HepG2 (cell line): Measurements from ENCODE around the gene EXOC3L4. TPM values are rescaled to one million over a fixed set of nuclear protein-coding genes. Genes with fewer than 3 reads are reported as not detected.

Experiments
- FUBP1 ChIP-seq: sonication (generic); formaldehyde crosslinking; IDR thresholded peaks from 2 replicates; pipeline ENCODE4 v1.5.1; 2020; ENCODE audit warnings: missing genetic modification reagents, mild to moderate bottlenecking, borderline replicate concordance
- POLR2A ChIP-seq, 2 experiments: IDR thresholded peaks; 2 replicates each; pipeline ENCODE4 v1.6.1; 2011; ENCODE audit warnings: low read depth in 2 of 2, low read length in 2 of 2, mild to moderate bottlenecking in 1 of 2, moderate library complexity in 1 of 2; ENCODE audit not compliant: insufficient read depth in 1 of 2
- SP2 ChIP-seq: sonication (generic); formaldehyde crosslinking; IDR thresholded peaks from 2 replicates; pipeline ENCODE4 v1.5.1; 2020; ENCODE audit warnings: mild to moderate bottlenecking, missing genetic modification reagents
- TFDP1 ChIP-seq: IDR thresholded peaks from 2 replicates; pipeline ENCODE4 v1.6.1; 2016; ENCODE audit warnings: missing compliant biosample characterization, missing genetic modification reagents, borderline replicate concordance
- TFE3 ChIP-seq: IDR thresholded peaks from 2 replicates; pipeline ENCODE4 v1.6.1; 2016
- ZFP36L2 ChIP-seq: sonication (generic); formaldehyde crosslinking; IDR thresholded peaks from 2 replicates; pipeline ENCODE4 v1.4.0; 2020; ENCODE audit warnings: missing genetic modification reagents
- ZNF30 ChIP-seq: sonication (generic); formaldehyde crosslinking; IDR thresholded peaks from 2 replicates; pipeline ENCODE4 v1.5.0; 2020; ENCODE audit warnings: mild to moderate bottlenecking, missing genetic modification reagents
- ZNF609 ChIP-seq: sonication (generic); formaldehyde crosslinking; IDR thresholded peaks from 2 replicates; pipeline ENCODE4 v1.4.0; 2020; ENCODE audit warnings: mild to moderate bottlenecking, missing genetic modification reagents, borderline replicate concordance
- ZSCAN30 ChIP-seq: sonication (generic); formaldehyde crosslinking; IDR thresholded peaks from 2 replicates; pipeline ENCODE4 v1.5.0; 2020; ENCODE audit warnings: mild to moderate bottlenecking, missing genetic modification reagents
- polyA plus RNA-seq, 8 experiments: library from polyadenylated mRNA; depleted of rRNA in 3 of 8; stranded (reverse) in 7 of 8; unstranded in 1 of 8; fragments of >200 nt; fragmentation: Illumina TruSeq in 4 of 8; extraction: Trizol in 4 of 8; gene quantifications; 2 replicates each; pipeline versions ENCODE4 v1.2.1 to v1.2.3, GENCODE V29; 2011 to 2016; ENCODE audit warnings: low read depth in 4 of 8, missing spikeins in 1 of 8, mixed read lengths in 1 of 8; ENCODE audit not compliant: insufficient read depth in 1 of 8
- total RNA-seq, 5 experiments: library from RNA; depleted of rRNA; stranded (reverse); fragments of >200 nt; fragmentation: Illumina TruSeq; extraction: Trizol; gene quantifications; 2 replicates each; pipeline ENCODE4 v1.2.3, GENCODE V29; 2016; ENCODE audit warnings: low read depth in 1 of 5
- TF ChIP-seq, protein P1 (sequence below): sonication (generic); formaldehyde crosslinking; IDR thresholded peaks from 2 replicates; pipeline ENCODE4 v1.8.0; 2022; ENCODE audit warnings: mild to moderate bottlenecking, missing genetic modification reagents, borderline replicate concordance
- TF ChIP-seq, protein P2 (sequence below): sonication (generic); formaldehyde crosslinking; IDR thresholded peaks from 2 replicates; pipeline ENCODE4 v1.9.0; 2021; ENCODE audit warnings: missing genetic modification reagents, mild to moderate bottlenecking, borderline replicate concordance

The EXOC3L4 gene
- total and polyA plus RNA-seq, 2 of the 13 experiments (the other 11 are each of a cell fraction or from before 2014, with no cell fraction given) = 11.8 to 27.0 TPM

DNA sequence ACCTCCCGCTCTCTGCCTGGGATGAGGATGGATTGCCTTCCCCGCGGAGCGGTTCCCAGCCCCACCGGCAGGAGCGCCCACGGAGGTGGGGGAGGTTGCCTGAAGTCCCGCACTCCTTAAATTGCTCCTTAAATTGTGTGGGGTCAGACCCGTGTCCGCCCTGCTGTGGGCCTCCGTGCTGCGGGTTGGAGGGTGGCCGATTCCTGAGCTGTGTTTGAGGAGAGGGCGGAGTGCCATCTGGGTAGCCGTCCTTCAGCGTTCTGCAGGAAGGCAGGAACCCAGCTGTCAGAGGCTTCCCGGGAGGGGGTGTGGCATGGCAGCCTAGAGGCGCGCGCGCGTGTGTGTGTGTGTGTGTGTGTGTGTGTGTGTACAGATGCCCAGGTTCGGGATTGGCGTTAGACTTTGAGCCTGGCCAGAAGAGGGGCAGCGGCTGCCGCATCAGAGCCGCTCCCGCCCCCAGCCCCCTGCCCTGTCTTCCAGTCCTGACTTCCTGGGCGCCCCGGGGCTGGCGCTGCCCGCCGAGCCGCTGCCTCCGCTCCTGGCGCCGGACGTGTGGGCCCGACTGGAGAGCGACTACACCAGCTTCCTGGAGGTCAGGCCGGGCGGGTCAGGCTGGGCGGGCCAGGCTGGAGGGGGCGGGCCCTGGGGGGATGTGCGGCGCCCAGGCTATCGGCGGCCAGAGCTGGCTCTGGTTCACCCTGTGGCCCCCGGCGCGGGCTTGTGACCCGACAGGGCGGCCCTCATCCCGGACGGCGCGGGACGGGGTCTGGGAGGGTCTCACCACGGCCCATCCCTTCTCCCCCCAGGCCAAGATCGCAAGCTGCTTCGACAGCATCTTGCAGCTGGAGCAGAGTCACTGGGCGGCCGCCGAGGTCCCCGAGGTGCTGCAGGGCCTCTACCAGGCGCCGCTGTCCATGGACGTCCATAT is 9.2 kb downstream of the EXOC3L4 start (continued):
- TF ChIP-seq FUBP1 (CRISPR knock-in tag) = no peak
- no peak for TF ChIP-seq TFE3
- no peak for TF ChIP-seq ZNF30 (CRISPR knock-in tag)
- peak; percentile 71; the same call in 1 of the 2 replicates for TF ChIP-seq ZNF609 (CRISPR knock-in tag)
- TF ChIP-seq, protein P1, sequence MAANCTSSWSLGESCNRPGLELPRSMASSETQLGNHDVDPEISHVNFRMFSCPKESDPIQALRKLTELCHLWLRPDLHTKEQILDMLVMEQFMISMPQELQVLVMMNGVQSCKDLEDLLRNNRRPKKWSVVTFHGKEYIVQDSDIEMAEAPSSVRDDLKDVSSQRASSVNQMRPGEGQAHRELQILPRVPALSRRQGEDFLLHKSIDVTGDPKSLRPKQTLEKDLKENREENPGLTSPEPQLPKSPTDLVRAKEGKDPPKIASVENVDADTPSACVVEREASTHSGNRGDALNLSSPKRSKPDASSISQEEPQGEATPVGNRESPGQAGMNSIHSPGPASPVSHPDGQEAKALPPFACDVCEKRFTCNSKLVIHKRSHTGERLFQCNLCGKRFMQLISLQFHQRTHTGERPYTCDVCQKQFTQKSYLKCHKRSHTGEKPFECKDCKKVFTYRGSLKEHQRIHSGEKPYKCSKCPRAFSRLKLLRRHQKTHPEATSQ = peak; percentile 11; the same call in 1 of the 2 replicates
- no peak for TF ChIP-seq ZFP36L2 (CRISPR knock-in tag)
- TF ChIP-seq SP2 (CRISPR knock-in tag) = no peak
- TF ChIP-seq, protein P2, sequence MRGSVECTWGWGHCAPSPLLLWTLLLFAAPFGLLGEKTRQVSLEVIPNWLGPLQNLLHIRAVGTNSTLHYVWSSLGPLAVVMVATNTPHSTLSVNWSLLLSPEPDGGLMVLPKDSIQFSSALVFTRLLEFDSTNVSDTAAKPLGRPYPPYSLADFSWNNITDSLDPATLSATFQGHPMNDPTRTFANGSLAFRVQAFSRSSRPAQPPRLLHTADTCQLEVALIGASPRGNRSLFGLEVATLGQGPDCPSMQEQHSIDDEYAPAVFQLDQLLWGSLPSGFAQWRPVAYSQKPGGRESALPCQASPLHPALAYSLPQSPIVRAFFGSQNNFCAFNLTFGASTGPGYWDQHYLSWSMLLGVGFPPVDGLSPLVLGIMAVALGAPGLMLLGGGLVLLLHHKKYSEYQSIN (CRISPR knock-in tag) = no peak
- no peak for TF ChIP-seq TFDP1 (CRISPR knock-in tag)
- TF ChIP-seq ZSCAN30 = no peak
- peak in 1 of 2 experiments; percentile 50; a peak in 1 of 4 replicates for TF ChIP-seq POLR2A (IDR thresholded peaks at IDR 0.05; ENCODE audit: insufficient read depth in 1 of 2, low read depth in 2 of 2, low read length in 2 of 2)
